ENCODE results near the gene ZC2HC1B.
"Not testable (repeated sequence)": the region's sequence is repeated elsewhere in the genome, so short reads cannot be mapped to it uniquely, and the experiment has no call there.

ZC2HC1B gene

GRCh38 chr6:143868808-143869207, 4.5 kb downstream of the ZC2HC1B start:
- DNase-seq (ENCODE audit: low read depth), result not testable (repeated sequence)

DNA sequence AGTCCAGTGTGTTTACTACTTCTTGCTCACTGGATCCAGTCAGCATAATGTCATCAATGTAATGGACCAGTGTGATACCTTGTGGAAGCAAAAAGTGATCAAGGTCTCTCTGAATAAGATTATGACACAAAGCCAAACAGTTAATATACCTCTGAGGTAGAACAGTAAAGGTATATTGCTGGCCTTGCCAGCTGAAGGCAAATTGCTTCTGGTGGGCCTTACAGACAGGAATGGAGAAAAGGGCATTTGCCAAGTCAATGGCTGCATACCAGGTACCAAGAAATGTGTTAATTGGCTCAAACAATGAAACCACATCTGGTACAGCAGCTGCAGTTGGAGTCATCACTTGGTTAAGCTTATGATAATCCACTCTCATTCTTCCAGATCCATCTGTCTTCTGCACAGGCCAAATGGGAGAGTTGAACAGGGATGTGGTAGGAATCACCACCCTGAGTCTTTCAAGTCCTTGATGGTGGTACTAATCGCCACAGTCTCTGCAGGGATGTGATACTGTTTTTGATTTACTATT, 7.0 kb downstream of the ZC2HC1B start:
- DNase-seq (ENCODE audit: low read depth), result not testable (repeated sequence)

DNA sequence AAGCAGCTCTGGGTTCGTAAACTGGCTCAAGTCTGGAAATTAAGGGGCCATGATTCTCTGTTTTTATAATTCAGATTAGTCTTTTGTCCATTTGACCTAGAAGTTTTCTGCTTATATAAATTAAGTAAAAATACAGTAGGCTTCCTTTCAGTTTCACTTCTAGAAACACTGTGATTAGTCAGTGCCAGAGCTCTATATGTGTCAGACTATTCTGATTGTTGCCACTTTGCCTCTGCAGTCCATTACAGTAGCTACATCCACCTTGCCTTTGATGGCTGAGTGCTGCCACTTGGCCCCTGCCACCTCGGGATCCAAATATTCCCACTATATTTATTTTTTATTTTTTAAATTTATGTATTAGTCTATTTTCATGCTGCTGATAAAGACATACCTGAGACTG, 7.9 kb downstream of the ZC2HC1B start:
- DNase-seq (ENCODE audit: low read depth), result no peak

DNA sequence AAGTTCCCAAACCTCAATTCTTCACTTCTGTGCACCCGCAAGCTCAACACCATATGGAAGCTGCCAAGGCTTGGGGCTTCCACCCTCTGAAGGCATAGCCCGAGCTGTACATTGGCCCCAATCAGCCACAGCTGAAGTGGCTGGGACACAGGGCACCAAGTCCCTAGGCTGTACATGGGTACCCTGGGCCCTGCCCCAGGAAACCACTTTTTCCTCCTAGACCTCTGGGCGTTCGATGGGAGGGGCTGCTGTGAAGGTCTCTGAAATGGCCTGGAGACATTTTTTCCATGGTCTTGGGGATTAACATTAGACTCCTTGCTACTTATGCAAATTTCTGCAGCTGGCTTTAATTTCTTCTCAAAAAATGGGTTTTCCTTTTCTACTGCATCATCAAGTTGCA, 9.3 kb downstream of the ZC2HC1B start:
- DNase-seq (ENCODE audit: low read depth), result not testable (repeated sequence)

DNA sequence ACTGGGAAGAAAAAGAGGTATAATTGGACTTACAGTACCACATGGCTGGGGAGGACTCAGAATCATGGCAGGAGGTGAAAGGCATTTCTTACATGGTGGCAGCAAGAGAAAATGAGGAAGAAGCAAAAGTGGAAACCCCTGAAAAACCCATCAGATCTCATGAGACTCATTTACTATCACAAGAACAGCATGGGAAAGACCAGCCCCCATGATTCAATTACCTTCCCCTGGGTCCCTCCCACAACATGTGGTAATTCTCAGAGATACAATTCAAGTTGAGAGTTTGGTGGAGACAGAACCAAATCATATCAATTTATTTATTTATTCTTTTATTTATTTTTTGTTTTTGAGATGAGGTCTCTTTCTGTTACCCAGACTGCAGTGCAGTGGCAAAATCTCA, 10.2 kb downstream of the ZC2HC1B start:
- DNase-seq (ENCODE audit: low read depth), result not testable (repeated sequence)

- no peak for DNase-seq (ENCODE audit: low read depth)
Measured at GRCh38 chr6:143877584-143878271, 13.5 kb downstream of the ZC2HC1B start.

DNA sequence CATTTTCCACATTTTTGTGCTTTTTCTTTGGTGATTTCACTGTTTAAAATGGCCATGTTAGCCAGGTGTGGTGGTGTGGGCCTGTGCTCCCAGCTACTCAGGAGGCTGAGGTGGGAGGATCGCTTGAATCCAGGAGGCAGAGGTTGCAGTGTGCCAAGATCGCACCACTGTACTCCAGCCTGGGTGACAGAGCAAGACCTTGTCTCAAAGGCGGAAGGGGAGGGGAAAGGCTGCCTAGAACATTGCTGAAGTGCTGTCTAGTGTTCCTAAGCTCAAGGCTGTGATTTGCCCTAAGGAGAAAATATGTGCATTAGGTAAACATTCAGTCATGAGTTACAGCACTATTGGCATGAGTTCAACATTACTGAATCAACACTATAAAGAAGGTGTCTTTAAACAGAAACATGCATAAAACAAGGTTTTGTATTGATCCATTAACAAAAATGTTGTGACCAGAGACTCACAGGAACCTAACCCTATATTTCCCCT, 14.0 kb downstream of the ZC2HC1B start:
- DNase-seq (ENCODE audit: low read depth), result no peak

DNA sequence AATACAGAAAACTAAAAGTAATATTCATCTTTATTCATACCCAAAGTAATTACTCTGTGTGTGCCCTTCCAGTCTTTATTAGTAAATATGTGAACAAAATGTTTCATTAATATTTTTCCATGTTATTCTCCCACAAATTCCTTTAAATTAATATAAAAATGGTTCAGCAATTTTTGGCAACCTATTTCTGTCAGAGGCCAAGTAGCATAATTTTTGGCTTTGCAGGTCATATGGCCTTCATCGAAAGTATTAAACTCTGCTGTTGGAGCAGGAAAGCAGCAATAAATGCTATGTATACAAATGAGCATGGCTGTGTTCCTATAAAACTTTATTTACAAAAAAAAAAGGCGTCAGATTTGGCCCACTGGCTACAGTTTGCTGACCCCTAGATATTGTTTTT, 16.1 kb downstream of the ZC2HC1B start:
- no peak for DNase-seq (ENCODE audit: low read depth)

DNA sequence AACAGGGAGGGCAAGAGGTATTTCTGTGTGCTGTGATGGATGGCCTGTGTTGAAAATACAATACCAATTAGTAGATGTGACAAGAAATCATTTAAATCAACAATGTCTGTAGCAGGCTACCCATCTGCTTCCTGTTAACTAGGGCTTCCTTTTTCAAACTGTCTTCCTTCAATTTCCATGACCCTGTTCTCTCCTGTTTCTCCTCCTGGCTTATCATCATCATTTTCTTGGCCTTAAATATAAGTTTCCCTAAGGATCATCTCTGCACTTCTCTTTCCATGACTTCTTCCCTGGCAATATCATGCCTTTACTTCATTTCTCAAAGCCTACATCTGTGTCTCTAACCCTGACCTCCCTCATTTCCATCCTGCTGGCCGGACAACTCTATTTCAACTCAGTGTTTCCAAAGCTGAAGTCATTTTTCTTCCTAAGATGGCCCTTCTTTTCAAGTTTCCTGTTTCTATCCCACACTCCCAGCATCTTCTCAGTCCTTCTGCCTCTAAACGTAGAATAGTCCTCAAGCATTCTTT, 18.2 kb downstream of the ZC2HC1B start:
- no peak for DNase-seq (ENCODE audit: low read depth)

- DNase-seq (ENCODE audit: low read depth), result no peak
Measured at GRCh38 chr6:143884216-143884900, 20.1 kb downstream of the ZC2HC1B start.

DNA sequence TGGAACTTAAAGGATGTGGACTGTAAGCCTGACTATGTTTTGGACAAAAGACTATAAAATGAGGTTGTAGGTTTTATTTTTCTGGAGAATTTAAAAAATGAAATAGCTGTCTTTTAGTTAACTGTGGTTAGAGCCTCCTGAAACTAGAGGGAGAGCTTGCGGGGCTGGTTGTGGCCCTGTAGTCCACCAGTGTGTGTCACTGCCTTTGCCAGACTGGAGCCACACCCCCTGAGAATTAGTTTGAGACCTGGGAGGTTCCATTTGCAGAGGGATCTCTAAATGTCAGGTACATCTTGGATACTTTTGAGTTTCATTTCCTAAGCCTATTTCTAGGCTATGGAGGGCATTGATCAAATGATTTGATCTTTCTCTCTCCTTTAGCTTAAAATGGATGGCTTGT, 20.8 kb downstream of the ZC2HC1B start:
- no peak for DNase-seq (ENCODE audit: low read depth)

DNA sequence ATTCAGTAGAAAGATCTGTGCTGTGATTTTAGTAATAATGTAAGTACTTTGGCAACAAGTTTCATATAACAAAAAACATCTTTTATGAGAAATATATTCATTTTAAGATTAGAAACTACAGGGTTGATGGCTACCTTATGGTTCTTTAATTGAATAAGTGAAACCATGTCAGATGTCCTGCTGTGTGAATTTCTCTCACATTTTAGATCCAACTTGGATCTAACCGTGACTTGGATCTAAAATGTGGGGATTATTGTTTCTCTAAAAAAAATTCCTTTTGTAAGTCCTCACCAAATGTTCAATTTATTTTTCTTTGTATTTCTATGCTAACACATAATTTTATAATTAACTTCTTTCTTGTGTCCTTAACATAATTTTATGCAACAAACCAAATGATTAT, 30.4 kb downstream of the ZC2HC1B start:
- no peak for DNase-seq (ENCODE audit: low read depth)

DNA sequence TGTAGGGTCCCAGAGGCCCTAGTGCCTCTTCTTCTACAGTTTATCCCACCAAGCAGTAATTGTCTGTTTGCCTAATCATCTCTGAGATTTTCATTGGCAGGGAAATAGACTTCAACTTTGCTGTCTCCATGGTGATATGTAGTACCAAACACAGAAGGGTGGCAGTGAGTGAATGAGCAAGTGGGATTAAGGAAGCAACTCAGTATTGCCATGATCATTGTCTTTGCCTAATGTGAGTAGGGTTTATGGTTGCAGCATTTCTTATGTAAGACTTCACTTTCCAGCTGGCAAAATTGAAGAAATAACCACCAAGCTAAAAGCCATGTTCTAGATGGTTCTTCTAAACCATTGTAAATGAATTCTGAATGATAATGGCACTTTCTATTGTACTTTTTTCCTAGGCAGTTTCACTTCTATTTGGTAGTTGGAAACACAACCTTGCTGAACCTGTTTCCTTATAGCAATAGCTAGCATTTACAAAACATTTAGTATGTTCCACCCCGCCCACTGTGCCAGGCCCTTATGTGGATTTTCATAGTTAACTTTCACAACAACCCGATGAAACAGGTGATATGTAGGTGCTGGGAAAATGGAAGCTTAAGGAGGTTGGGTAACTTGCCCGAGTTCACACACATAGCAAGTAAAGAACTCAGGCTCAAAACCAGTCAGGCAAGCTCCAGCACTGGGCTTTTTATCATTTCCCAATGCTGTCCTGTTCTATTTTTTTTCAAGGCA, 32.0 kb downstream of the ZC2HC1B start:
- DNase-seq (ENCODE audit: low read depth), result no peak

DNA sequence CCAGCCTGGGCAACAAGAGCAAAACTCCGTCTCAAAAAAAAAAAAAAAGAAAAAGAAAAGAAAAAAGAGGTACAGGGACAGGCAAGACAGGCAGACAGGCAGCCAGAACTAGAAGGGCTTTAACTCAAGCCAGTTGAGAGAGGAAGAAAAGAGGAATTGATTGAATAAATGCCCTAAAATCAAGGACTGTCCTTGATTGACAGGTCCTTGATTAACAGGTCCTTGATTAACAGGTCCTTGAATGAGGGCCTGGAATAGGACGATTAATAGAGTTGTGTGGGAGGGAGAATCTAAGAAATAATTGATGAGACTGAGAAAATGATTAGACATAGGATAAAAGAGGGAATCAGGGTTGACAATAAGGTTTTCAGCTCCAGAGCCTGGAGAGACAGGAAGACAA, 36.1 kb downstream of the ZC2HC1B start:
- no peak for DNase-seq (ENCODE audit: low read depth)

- DNase-seq (ENCODE audit: low read depth), result no peak
Measured at GRCh38 chr6:143901885-143902750, 37.8 kb downstream of the ZC2HC1B start.

DNA sequence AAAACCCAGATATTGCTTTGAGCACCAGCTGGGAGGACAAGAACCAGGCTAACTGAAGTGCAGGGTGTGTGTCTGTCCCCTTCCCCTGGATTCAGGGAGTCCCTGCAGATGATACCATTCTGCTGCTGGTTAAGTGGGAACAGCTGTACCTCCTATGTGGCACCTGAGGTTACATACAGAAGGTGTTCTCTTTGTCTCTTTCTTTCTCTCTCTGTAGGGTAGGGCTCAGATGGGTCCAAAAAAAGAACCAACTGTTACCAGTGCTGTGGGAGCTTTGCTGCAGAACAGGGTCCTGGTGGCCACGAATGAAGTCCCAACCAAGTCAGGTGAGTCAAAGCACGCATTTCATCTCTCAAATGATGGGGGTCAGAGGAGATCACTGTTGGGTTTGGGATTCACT, 38.6 kb downstream of the ZC2HC1B start:
- DNase-seq (ENCODE audit: low read depth), result no peak

DNA sequence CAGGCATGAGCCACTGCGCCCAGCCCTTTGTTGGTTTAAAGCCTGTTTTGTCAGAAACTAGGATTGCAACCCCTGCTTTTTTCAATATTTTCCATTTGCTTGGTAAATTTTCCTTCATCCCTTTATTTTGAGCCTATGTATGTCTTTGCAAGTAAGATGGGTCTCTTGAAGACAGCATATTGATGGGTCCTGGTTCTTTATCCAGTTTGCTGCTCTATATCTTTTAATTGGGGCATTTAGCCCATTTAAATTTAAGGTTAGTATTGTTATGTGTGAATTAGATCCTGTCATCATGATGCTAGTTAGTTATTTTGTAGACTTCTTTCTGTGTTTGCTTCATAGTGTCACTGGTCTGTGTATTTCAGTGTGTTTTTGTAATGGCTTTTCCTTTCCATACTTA, 46.8 kb downstream of the ZC2HC1B start:
- DNase-seq (ENCODE audit: low read depth), result no peak

- no peak for DNase-seq (ENCODE audit: low read depth)
Measured at GRCh38 chr6:143912671-143913070, 48.4 kb downstream of the ZC2HC1B start.

DNA sequence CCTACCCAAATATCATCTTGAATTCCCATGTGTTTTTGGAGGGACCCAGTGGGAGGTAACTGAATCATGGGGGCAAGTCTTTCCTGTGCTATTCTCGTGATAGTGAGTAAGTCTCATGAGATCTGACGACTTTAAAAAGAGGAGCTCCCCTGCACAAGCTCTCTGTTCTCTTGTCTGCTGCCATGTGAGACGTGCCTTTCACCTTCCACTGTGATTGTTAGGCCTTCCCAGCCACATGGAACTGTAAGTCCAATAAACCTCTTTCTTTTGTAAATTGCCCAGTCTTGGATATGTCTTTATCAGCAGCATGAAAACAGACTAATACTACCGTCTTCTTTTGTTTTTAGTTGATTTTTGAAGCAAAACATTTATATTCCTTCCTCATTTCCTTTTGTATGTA, 52.8 kb downstream of the ZC2HC1B start:
- not testable (repeated sequence) for DNase-seq (ENCODE audit: low read depth)

GRCh38 chr6:143928853-143929252, 64.6 kb downstream of the ZC2HC1B start:
- no peak for DNase-seq (ENCODE audit: low read depth)

DNA sequence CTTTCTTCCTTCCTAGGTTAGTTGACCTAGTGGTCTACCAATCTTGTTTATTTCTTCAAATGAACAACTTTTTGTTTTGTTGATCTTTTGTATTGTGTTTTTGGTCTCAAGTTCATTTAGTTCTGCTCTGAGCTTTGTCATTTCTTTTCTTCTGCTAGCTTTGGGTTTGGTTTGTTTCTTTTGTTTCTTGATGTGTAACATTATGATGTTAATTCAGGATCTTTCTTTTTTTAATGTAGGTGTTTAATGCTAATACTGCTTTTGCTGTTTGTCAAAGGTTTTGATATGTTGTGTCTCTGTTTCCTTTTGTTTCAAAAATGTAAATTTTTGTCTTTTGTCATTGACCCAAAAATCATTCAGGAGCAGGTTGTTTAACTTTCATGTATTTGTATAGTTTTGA, 65.7 kb downstream of the ZC2HC1B start:
- no peak for DNase-seq (ENCODE audit: low read depth)

GRCh38 chr6:143934331-143934730, 70.1 kb downstream of the ZC2HC1B start:
- DNase-seq (ENCODE audit: low read depth), result no peak

All from activated T-cell treated with anti-CD3 and anti-CD28 coated beads for 48 hours (primary cell).